GM18502 (cell line): ENCODE results near the gene NEDD4L.

Experiments
- ATAC-seq: cut with Tn5 transposase; IDR thresholded peaks from one replicate; pipeline ENCODE4 v1.9.1; 2021; ENCODE audit warnings: mild to moderate bottlenecking; ENCODE audit not compliant: unreplicated experiment, poor library complexity

Gene NEDD4L

DNA sequence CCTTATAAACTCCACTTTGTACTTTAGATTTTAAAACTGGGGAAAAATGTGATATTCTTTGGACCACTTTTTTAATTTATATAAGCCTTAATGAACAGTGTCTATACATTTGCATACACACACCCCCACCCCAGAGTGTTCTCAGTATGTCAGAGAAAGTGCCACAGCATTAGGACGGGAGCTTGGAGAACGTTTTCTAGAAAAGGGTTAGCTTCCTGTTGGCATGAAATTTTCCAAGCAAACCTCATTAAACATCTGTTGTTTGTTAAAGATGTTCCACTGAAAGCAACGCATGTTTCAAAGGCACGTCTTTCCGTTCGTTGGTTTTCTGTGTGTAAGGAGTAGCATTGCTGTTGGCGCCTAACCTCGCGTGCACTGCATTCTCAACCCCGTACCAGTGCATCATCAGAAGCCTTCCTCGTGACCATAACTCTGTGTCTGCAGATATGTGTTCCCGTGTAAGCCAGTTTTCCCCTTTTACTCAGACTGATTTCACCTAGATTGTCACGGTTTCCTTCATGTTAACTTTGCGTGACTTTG lies 356.4 kb downstream of the NEDD4L start:
- no peak for ATAC-seq

DNA sequence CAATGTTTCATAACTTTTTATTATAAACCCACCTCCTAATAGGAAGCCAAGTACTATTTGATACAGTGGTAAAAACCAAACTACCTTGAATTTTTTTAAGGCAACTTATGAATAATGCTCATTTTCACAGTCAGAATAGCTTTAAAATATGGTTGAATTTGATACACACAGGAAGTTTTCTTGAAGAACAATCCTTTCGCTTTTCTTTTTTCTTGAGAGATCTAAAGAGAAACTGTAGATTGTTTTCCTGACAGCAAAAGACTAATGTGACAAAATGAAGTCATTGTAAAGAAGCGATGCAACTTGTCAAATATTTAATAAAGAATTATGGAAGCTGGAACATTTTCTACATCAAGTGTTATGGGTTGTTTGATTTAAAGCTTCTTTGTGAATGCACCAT lies 357.2 kb downstream of the NEDD4L start:
- no peak for ATAC-seq

DNA sequence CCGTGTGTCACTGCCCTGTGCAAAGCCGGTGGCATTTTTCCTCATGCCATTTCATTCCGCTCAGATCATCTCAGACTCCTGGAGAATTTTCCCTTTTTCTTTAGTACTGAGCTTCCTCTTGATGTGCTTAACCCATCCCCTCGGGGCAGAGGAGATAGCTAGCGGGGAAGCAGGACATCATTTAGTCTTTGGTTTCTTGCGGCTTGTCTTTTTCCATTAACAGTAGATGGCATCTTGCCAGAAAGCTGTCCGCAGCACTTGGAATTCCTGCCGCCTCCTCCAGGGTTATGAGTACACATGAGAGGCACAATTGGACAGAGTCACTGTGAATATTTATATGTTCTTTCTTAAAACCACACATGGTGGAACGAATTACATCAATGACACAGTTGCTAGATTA lies 358.2 kb downstream of the NEDD4L start:
- no peak for ATAC-seq

DNA sequence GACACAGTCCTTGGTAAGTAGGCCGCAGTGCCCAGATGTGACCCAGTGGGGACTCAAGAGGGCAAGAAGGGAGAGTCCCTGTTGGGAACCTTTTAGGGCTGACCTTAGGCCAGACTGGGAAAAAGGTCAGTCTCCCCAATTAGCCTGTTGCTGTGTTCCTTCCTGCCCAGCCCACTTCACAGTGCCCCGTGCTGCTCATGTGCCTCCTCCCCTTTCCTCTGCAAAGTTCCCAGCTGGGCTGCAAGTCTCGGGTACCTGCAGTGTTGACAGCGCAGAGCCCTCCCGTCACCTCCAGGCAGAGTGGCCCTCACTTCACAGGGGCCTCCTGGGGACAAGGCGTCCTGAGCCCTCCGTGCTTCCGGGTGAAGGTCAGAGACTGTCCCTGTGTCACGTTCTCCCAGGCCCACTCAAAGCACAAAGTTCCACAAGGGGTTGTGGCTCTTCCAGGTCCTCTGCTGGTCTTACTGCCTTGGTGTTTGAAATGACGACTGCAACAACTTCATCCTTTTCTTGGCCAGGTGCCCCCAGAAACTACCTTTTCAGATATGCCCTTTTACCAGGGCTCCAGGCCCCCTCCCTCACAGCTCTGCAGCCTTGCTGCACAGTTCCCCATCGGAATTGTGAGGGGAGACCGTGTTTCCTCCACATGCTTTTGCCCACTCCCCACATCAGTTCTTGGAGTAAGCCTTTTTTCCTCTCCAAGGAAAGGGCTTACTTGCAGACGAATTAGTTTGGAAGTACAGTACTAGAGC lies 359.1 kb downstream of the NEDD4L start:
- ATAC-seq: no peak

DNA sequence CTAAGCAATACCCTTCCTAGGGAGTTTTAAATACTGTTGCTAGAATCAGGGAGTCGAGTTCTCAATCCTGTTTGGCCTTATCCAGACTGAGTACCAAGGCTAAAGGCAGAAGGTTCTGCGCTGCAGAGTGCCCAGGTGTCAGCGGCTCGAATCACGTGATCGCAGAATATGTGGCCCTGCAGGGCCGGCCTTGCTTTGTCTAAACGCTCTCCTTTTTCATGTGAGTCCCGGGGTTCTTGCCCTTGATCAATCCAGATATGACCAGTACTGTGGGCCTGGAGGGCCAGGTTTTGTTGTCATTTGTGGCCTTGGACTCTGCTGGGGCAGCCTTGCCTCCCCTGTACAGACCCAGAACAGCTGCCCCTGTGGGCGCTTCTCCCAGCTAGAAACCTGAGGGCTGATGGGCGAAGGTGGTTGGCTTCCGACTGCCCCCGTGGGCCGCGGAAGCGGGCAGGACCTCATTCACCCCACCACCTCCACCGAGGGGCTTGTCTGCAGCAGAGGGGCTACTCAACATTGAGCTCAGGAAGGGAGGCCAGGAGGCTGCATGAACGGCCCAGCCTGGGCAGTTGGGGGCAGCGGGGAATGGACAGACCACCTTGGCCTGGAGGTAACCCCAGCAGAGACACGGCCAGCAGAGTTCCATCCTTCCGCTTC lies 359.9 kb downstream of the NEDD4L start:
- no peak for ATAC-seq

DNA sequence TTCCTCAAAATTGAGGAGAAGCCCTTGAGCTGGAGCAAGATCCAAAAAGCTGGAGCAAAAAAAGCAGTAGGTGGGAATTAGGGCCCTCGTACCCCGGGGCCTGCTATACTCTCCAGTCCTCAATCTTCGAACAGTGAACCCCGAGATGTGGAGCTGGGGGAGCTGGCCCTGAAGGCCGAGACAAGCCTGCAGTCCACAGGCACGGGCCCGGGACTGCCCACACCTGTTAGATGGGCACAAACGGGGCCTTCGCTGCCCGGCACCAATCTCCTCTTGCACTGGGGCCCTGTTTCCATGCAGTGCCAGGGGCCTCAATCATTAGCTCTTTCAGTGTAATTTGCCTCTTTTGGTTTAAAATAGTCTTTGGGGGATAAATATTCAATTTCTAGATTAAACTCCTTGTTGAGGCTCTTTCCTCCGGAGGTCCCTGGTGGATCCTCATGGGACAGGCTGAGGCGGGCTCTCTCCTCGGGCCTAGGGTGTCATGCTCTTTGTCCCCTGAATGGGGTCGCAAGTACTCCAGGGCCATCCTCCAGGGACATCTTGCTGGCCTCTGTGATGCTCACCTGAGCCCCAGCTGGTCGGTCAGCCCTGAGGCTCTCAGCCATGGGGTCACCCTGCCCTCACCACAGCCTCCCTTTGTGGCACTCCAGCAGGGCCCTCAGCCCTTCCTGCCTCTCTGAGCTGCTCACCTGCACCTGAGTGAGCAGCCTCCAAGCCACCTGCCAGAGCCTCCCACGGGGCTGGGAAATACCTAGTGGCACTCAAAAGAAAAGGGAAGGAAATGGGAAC lies 361.3 kb downstream of the NEDD4L start:
- no peak for ATAC-seq

DNA sequence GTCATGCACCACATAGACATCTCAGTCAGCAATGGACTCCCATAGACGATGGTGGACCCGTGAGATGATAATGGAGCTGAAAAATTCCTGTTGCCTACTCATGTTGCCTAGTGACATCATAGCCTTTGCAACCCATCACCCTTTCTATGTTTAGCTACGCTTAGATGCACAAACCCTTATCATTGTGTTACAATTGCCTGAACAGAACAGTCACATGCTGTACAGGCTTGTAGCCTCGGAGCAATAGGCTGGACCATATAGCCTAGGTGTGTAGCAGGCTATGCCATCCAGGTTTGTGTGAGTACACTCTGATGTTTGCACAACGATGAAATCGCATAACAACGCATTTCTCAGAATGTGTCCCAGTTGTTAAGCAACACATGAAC lies 363.2 kb downstream of the NEDD4L start:
- no peak for ATAC-seq

DNA sequence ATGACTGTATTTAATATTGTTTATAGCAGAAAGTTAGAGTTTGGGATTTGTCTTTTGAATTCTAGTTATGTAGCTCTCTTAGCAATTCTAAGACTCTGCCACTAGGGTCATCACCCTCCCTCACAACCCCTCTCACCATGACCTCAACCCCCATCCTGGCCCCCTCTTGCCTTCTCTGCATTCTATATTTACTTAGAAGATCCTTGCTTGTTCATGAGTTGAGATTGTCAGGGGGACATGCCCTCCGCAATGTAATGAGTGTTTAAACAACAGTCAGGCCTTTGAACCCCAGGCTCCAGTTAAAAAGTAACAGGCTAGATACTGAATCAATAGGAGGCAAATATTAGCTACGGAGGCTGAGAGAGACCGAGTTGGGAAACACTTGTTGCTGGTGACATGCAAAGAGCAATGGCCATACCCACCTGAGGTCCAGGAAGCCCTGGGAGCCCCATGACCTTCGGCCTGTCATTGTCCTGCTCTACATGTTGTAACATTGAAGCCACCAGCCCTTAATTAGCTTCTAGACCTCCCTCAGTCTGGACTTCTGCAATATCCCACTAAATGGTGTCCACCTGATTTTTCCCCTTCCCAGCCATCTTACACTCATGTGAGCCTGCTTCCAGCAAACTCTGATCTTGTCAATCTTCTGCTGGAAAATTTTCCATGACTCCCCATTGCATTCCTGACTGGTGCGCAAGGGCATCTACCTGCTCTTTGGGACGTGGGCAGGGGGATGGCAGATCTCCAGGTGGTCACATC lies 363.8 kb downstream of the NEDD4L start:
- no peak for ATAC-seq

DNA sequence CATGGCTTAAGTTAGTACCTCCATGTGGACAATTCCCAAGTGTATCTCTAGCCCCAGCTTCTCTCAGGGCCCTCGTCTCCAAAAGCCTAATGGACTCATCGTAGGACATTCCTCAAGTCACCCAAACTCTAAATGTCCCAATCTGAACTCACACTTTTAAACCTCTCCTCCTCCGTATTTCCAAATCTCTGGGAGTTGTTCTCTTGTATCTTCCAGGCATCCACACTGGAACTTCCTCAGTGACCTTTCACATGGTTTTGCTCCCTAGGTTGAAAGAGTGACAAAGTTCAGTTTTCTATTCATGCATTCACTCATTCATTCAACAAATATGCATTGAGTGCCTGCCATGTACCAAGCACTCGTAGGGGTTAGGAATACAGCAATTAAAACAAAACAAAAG lies 364.6 kb downstream of the NEDD4L start:
- no peak for ATAC-seq

DNA sequence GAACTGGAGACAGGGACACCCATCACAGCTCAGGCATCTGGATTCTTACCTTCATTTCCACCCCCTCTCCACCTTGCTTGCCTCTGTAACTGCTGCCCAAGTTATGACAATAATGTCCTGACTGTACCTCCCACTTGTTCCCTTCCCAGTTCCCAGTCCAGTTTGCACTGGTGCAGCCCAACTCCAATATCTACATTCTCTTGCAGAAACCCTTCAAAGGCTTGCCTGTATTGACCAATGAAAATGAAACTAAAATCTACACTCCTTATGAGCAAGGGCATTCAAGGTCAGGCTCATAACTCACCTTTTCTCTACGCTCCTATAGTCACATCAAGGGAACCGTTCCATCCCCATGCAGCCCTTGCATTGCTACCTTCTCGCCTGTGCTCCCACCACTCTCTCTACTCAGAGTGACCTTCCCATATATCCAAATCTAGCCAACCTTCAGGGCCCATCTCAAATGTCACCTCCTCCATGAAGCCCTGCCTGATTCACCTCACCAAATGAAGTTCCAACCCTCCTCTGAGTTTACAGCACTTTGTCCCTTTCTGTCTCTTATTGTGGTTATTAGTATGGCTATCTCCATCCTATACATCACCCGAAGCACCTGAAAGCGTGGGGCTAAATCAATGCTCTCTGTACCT lies 365.9 kb downstream of the NEDD4L start:
- no peak for ATAC-seq

DNA sequence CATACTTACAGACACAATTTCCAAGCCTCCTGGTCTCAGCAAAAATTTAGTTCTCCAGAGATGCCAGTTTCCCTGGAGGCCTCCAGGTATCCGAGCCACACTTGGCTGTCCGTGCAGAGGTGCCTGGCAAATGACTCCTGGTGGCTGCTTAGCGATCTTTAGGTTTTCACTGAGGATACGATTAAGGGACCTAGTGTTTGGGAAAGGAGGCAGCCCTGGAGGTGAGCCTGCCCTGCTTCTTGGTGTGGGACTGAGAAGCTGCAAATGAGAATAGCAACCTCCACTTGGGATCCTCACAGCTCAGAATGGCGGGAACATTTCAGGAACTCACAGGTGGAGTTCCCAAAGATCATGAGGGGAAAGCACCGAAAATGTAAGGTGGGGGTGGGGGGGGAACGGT lies 367.3 kb downstream of the NEDD4L start:
- no peak for ATAC-seq

DNA sequence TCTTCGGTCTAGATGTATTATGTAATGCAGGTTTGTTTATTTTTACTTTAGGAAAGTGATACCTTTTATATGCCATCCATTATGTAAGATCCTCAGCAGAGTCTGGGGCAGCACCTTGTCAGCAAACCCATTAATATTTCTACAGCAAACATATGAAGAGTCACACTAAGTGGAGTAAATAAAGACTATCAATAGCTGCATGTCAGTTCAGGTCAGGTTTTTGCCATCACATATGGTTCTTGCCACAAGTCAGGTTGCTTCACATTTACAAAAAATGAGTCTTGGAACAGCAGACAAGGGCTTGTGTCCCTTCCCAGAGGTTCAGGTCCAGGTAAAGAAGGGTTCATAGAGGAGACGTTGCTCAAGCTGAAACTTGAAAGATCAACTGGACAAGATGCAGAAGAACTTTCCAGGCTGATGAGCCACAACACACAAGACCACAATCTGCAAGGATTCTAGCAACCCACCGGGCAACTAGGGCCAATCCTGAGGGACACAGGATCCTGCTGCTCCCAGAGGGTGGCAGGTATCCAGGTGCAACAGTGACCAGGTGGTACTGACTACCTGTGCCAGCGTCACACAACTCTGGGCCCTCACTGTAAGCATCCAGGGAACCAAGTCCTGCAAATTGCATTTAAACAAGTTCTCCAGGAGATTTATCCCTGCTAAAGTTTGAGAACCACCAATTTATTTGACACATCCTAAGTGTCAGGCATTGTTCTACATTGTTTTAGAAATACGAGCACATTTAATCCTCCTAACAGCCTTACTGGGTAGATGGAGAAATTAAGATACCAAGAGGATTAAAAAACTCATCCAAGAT lies 369.0 kb downstream of the NEDD4L start:
- no peak for ATAC-seq

DNA sequence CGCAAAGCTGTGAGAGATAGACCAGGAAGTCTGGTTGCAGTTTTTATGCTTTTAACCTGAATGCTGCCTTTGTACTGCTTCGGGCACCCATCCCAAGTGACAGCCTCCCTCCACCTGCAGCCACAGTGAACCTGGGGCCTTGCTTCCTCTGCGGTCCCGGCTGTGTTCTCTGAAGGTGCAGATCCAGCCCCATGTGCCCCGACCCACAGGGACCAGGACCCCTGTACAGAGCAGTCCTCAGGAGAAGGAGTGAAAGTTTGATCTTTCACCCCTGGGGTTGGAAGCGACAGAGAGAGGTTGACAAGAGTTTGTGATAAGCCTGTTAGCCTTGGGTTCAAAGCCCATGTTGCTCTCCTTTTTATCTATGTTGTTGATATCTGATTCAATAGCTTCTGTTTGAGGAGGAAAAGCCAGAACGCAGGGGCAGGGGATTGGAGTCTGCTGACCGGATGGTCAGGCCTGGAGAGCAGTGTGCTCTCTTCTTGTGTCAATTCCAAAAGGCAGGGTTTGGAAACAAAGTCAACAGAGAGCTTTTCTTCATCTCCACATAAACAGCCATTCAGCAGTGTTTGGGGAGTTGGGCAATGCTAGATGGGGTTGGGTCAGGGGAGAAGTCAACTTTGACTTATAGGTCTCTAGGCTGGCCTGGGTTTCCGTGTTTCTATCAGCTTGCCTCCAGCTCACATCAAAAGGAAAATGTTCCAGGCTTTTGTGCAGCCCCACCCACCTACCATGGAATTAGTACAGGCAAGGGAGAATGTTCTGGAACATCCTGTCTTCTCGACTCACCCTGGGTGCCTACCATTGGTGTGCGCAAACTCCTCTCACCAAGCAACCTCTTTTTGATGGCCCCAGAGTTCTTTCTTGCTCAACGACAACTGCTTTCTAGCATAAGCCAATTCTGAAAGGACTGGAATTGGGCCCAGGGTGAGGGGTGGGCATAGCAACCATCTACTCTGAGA lies 369.9 kb downstream of the NEDD4L start:
- no peak for ATAC-seq

DNA sequence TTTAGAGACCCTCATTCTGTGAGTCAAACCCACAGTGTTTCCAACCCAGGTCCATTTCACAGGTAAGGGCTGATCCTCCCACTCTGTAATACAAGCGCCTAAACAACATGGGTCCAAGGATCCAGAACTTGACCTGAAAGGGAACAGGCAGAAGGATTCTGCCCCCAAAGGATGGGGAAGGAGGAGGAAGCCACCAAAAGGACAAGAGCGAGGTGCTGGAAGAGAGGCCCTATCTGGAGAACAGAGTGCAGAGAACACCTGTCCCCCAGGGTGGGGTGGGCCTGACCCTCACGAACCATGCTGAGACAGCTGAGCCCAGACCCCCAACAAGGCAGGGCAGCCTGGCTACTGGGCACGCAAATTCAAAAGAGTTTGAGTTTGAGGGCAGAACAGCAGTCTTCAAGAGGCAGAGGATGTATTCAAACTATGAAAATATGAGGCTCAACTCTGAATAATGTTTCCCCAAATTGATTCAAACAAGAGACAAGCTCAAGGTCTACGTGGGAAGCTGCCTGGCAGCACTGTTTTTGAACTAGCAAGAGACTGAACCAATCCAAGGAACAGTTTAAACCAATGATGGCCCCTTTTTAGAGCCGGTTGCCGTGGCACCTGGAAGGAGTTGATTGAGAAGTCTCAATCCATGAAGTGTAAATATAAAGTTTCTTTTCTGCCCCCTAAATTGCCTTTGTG lies 372.1 kb downstream of the NEDD4L start:
- no peak for ATAC-seq

DNA sequence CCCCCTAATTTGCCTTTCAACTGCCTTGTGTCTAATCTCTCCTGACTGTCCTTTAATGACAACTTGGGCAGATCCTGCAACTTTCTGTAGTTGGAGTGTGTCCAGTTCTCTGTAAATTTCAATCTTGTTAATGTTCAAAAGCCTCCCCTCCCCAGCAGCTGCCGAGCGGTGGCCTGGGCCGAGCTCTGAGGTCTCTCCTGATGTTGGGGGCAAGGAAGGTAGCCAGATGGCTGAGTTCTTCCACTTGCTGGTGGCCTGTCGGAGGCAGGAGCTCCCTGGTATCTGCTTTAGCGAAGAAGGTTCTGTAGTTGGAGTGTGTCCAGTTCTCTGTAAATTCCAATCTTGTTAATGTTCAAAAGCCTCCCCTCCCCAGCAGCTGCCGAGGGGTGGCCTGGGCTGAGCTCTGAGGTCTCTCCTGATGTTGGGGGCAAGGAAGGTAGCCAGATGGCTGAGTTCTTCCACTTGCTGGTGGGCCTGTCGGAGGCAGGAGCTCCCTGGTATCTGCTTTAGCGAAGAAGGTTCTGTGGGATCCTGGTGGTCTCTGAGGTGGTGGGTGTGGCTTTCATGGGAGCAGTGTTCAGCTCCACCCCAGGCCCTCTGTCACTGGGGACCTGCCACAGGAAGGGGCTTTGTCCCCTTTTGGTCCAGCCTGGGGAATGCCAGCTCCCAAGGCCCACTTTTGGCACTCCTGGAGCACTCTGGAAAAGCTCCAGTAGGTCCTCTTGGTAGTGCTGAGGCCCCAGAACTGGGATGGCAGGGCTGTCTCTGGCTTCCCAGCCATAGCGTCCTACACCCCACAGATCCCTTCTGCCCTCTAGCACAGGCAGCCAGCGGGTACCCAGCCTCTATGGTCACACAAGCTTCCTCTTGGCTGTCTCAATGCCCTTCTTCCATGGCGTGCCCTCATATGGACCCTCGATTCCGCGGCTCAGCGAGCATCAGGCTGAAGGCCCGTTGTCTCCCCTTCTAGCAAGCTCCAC lies 373.0 kb downstream of the NEDD4L start:
- no peak for ATAC-seq

DNA sequence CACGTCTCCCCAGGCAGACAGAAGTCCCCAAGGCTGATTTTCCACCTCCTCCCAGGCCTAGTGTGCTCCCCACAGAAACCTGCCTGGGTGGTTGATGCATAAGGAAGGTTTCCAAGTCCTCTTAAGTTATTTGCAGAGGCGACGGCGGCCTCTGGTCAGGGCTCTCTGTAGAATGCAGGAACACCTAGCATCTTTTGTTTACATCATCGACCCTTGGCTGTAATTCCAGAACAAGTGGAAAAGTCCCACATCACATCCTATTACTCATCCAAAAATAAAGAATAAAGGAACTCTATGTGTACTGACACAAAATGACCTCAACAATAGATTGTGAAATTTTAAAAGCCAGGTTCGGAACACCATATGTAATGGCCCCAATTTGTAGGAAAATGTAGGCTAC lies 373.7 kb downstream of the NEDD4L start:
- no peak for ATAC-seq
